DMS114 treated with DMSO at 0.1 percent for 48 hours (cell line): ENCODE measurements around the gene PWWP2B.
"Not testable (repeated sequence)": the region's sequence is repeated elsewhere in the genome, so short reads cannot be mapped to it uniquely, and the experiment has no call there.

Source experiments
- DNase-seq: peaks from one replicate; lab custom pipeline; 2025; ENCODE audit not compliant: unreplicated experiment; lab: John Stamatoyannopoulos, UW

The PWWP2B gene

DNA sequence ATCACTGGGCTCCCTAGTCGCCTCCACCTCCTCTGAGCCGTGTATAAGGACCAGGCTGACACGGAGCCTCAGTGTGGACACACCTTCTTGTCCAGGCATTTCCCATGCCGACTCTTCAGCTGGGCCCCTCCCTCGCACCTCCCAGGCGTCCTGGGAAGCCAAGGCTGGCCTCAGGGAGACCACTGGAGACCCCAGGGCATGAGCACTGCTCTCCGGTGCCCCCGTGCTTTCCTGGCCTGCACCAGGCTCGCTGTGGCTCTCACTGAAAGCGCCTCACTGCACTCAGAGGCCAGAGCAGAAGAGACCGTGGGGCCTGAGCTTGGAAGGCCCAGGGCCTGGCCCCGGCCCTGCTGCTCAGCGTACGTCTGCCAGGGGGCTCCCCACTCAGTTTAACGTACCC, 33.6 kb upstream of the PWWP2B start:
- DNase-seq: no peak

DNA sequence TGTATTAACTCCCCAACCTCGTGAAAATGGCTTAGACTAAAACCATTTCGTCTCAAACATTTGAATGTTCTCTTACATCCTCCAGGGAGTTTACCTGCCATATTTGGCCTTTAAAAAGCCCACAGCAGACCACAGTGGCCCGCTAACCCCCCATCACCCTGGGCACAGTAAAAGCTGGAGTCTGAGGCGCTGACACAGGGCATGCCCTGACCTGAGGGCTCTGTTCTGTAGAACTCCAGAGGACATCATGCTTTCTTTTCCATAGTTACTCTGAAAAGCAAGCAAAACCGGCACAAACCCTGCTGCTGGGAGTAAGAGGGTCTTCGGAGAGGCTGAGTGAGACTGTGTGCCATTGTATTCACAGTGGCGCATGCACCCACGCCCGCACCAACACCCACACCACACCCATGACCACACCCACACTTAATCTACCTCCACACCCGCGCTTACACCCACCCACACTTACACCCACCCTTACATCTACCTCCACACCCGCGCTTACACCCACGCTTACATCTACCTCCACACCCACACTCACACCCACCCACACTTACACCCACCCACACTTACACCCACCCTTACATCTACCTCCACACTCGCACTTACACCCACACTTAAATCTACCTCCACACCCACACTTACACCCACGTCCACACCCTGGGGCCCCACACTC, 32.9 kb upstream of the PWWP2B start:
- peak; percentile 15 for DNase-seq

DNA sequence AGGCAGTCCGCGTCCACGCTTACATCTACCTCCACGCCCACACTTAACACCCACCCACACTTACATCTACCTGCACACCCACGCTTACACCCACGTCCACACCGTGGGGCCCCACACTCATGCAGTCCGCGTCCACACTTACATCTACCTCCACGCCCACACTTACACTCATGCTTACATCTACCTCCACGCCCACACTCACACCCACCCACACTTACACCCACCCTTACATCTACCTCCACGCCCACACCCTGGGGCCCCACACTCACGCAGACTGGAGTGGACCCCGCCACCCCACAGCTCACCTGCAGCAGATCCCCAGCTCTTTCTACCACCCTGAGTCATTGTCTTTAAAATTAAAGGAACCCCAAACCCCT, 32.4 kb upstream of the PWWP2B start:
- DNase-seq: no peak

DNA sequence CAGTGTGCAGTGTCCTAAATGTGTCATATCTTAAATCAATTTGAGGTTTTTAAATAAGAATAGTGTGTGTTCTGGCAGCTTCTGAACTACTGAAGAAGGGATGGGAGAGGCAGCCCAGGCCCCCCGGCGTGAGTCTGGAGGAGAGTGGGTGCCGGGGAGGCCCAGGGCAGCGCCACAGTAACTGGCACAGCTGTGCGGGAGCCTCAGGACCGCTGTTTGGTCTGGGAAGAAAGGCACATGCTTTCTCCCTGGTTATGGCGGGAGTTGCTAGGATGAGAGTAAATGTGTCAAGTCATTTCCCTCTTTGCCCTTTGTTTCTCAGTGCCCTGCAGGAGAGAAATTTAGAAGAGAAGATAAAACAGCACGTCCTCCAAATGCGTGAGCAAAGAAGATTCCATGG, 31.9 kb upstream of the PWWP2B start:
- no peak for DNase-seq

DNA sequence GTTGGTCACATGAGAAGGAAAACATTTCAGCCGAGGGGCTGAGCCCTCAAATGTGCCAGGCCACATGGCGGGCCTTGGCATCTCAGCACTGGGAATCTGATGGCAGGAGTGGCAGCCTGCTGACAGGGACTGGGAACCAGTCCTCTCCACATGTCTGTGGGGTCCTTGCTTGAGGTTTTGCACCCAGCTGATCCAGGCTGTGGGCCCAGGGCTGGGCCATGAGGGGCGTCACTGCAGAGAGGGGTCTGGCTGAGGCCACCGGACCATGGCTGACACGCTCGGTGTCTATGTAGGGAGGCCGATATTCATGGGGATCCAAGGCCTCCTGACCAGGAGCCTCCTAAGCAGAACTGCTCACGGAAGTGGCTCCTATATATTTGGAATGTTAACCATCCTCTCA, 31.0 kb upstream of the PWWP2B start:
- no peak for DNase-seq

DNA sequence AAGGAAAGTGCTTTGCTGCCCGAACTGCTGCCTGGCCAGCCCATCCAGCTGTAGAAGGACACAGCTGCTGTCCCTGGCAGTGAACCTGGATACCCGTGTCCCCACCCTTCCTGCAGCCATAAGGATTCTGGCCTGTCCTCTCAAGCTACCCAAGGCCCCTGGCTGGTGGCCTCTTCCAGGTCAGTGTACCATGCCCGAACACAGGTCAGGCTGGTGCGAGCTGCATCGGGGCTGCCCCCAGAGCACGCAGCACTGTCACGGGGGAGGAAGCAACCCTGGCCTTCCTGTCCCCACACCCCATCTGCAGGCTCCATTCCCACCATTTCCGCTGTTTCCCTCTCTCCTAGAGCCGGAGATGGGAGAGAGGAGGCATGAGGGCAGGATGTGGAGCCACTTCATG, 30.5 kb upstream of the PWWP2B start:
- DNase-seq: no peak

DNA sequence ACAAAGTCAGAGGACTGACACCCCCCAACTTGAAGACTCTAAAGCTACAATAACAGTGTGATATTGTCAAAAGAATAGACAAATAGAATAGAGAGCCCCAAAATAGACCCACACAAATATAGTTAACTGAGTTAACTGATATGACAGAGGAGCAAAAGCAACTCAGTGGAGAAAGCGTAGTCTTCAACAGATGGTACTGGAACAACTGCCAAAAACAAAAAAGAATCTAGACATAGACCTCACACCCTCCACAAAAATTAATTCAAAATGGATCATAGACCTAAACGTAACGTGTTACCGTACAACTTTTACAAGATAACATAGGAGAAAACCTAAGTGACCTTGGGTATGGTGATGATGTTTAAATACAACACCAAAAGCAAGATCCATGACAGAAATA, 28.6 kb upstream of the PWWP2B start:
- DNase-seq: no peak

DNA sequence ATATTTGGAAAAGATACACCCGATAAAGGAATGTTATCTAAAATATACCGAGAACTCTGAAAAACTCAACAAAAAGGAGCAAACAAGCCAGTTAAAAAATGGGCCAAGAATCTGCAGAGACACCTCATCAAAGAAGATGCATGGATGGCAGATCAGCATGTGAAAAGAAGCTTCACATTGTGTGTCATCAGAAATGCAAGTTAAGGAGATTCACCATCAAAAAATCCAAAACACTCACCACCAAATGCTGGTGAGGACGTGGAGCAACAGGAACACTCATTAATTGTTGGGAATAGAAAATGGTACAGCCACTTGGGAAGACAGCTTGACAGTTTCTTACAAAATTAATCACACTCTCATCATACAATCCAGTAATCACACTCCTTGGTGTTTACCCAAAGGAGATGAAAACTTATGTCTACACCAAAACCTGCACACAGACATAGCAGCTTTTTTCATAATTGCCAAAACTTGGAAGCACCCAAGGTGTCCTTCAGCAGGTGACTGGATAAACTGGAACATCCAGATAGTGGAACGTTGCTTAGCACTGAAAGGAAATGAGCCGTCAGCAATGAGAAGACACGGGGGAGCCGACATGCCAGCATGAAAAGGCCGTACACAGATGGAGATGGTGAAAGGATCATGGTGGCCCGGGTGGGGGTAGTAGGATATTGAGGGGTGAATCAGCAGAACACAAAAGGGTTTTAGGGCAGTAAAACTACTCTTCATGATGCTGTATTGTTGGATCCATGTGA, 27.9 kb upstream of the PWWP2B start:
- DNase-seq: no peak

DNA sequence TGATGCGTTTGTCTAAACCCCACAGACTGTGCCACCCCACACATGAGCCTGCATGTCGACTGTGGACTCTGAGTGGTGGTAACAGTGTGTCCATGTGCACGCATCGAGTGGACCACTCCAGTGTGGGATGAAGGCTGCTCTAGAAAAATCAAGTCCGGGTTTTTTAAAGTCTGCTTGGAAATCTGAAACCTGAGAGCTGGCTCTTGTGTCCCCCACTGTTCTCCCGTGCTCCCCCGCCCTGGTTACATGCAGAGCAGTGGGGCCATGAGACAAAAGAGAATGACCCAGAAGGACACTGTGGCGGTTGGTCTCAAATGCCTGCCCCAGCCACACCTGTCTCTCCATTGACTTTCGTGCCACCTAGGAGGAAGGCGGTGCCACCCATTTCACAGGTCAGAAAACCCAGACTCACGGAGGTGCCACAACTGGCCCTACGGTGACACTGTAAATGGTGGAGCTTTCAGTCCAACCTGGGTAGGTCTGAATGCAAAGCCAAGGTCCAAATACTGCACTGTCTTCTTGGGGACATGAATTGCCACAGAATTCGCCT, 27.3 kb upstream of the PWWP2B start:
- no peak for DNase-seq

DNA sequence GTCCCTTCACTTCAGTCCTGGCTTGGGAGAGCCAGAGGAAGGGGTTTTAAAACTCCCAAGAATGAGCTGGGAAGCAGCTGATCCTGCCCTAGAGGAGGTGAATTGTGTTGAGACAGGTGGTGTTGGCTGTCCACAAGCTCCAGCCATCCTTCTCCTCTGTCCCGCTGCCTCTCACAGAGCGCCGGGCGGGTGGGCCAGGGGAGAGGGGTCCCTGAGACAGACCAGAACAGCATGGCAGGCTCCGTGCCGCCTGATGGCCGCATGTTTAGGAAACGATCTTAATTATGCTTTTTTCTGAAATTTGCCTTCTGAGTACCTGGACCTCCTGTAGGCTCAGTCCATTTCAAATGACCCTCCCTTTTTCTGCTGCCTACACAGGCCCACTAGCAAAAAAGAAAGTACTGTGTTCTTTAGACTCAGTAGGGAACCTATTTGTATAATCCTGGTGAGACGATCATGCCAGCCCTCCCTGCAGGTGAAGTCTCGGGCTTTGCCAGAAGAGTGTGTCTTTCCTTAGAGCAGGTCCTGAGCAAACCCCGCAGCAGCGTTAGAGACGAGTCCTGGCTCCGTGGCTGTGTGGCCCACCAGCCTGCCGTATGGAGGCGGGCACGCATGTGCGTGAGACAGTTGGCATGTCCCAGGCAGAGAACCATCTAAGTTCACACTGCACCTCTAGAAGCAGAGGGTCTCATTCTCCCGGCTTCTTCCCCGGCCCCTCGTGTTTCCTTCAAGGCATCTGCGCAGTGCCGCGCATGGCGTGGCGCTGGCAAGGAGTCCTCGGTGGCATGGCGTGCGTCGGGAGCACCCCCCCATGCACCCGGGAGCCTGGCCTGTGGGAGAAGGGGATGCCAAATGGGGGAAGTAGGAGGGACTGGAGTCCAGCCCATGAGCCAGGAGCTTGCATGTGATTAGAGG, 26.3 kb upstream of the PWWP2B start:
- no peak for DNase-seq

DNA sequence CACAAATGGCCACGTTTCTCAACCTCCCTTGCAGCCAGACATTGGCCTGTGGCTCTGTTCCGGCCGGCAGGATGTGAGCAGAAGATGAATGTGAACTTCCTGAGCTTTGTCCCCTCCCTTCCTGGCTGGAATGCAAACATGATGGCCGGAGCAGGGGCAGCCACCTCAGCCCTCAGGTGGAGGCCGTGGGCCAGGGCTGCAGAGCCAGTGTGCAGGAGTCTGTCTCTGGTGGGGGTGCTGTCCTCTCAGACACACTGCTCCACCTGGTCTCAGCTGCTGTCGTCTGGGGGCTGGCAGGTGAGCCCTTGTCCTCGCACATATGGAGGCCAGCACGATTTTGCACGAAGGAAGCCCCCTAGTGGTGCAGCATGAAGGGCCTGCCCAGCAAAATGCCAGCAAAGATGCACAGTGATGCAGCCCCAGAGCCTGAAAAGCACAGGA, 25.3 kb upstream of the PWWP2B start:
- no peak for DNase-seq

DNA sequence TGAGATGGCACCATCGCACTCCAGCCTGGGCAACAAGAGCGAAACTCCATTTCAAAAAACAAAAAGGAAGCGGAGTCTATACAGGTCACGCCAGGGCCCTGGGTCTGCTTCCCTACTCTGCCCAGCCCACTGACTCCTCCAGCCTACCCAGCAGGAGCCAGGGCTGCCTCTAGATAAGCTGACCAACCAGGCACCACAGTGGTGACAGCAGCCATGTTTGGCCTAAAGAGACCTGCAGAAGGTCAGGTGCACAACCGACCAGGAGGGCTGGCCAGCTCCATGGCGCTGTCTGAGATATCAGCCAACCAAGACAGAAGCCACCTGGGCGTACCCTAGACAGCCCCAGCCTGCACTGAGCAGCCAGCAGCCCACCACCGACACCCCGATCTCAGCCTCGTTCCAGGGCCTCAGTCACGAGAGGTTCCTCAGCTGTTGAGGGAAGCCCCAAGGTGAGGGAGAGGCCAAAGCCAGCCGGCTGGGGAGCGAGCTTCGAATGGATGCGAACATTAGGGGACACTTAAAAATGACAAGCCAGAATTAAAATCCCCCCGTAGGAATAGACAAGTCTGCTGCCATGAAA, 24.4 kb upstream of the PWWP2B start:
- no peak for DNase-seq

DNA sequence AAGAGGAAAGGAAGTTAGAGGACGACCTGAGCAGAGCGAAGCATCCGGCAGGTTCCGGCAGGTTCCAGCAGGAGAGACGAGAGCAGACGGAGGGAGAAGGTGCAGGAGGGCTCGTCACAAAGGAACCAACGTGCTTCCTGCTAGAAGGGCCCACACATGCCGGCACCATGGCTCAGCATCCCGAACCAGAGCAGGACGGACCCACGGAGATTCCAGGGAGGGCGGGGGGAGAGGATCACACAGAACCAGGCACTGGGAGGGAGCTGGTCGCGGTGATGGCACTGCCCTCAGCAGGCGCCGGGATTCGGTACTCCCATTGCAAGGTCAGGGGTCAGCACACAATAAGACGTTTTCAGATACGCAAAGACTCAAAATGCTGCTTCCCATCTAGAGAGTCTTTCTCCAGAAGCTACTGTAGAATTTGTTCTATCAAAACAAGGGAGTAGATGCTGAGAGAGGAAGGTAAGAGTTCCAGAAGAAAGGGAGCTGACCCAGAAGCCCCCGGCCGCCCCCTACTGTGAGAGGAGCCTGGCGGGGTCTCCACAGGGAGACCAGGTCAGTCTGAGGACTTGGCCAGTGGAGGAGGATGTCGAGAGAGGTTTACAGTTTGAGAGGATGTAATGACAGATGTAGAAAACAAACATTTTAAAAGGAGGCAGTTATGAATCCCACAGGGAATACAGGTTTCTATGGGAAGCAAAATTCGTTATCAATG, 23.6 kb upstream of the PWWP2B start:
- DNase-seq: no peak

DNA sequence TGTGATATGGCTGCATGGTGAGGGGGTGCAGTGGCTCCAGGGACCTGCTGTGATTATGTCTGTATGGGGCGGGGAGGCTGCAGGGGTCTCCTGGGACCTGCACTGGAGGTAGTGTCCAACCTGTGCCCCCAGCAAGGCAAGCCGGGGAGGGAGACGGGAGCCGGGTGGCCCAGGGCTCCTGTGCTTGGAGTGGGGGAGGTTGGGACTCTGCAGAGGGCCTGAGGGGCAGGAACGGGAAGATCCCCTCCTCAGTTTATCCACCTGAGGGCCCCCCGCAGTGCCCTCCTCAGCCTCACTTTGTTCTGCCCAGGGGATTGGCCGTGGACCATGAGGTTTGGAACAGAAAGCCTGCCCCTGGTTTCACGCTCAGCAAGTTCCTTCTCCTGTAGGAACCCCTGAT, 22.8 kb upstream of the PWWP2B start:
- DNase-seq: no peak

DNA sequence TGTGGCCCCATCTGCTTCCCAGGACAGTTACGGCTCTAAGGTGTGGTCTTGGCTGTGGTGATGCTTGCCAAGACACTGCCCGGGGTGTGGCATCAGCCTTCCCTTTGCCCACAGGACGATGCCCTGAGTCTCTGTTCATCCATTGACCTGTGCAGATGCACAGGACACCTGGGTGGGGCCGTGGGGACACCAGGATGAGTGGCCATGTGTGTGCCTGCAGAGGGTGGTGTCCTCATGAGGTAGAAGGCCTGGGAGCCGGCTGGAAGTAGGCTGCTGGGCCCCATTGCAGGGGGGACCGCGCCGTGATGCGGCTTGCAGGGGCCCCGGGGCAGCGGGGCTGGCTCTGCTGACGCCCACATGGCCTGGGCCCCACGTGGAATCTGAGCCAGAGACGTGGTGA, 22.4 kb upstream of the PWWP2B start:
- DNase-seq: no peak

DNA sequence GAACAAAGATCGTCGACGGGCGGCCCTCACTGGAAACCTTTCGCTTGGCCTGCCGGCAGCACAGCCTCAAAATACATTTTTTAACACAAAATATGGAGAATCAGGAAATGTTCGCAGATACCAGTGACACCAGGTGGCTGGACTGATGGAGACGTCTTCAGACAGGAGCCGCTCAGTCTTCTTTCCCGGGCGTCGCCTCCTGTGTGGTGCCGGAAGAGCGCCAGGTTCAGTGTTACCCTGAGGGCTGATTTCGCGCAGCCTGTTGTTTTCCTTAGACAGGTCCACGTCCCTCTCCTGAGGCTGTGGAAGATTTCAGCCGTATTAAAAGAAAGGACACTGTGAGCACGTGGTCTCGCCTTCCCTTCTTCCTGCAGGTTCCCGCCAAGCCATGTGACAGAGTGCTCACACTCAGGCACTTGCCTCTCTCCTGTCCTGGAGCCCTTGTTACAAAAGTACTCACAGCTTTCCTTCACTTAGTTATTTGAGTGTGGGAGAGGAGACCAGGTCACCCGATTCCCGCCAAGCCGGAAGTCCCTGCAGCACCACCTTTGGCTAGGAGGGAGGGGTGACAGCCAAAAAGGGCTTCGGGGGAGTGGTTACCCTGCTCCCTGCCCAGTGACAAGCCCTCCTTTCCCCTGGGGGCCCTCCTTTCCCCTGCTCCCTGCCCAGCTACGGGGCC, 21.7 kb upstream of the PWWP2B start:
- no peak for DNase-seq

DNA sequence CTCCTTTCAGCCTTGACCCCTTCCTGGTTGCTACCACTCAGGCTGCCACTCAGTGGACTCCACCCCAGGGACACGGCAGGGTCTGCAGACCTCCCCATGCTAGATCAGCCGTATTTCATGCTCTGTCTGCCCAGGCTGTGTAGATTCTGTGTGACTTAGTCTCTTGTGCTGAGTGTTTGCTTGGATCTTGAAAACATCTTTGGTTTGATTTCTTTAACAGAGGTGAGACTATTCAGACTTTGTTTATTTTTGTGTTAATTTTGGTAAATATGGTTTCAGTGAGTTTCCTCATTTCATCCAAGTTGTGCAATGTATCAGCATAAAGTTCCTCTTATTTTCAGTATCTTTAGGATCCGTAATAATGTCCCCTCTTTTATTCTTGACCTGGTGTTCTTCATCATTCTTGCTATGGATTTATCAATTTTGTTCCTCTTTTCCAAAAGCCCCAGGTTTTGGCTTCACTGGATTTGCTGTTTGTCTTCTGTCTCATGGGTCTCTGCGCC, 21.2 kb upstream of the PWWP2B start:
- no peak for DNase-seq

DNA sequence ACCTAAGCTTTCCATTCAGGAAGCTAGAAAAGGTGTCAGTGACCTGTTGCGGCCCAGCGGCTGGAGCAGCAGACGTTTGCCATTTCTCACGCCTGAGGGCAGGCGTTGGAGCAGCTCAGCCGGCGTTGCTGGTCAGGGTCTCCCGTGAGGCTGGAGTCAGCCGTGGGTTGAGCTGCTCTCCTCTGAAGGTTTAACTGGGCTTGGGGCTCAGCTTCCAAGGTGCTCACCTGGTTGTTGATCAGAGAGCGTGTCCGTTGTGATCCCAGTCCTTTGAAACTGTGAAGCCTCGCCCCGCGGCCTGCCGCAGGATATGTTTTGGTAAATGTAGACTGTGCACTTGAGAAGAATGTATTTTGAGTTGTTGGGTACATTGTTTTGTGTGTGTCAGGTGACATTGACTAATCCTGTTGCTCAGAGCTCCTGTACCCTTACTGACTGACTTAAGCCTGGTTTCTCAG, 20.6 kb upstream of the PWWP2B start:
- DNase-seq: no peak

DNA sequence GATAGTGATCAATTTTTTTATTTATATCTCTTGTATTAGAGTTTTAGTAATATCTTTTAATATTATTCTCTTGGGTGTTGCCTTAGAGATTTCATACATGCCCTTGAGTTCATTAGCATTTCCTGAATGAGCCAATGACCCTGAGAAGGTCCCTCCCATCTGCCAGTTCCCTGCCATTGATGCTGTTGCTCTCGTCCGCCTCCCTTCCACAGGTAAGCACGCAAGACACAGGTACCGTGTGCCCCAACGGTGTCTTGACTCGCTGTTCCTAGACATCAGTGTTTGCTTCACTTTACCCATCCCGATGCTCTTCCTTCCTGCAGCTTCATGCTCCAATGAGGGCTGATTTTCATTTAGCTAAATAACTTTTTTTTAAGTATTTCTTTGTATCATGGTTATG, 19.7 kb upstream of the PWWP2B start:
- no peak for DNase-seq

DNA sequence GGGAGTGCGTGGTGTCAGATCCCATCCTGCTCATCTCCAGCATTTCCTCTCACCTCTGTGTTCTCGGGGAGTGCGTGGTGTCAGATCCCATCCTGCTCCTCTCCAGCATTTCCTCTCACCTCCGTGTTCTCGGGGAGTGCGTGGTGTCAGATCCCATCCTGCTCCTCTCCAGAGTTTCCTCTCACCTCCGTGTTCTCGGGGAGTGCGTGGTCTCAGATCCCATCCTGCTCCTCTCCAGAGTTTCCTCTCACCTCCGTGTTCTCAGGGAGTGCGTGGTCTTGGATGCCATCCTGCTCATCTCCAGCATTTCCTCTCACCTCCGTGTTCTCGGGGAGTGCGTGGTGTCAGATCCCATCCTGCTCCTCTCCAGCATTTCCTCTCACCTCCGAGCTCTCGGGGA, 18.0 kb upstream of the PWWP2B start:
- not testable (repeated sequence) for DNase-seq
